Measurements from ENCODE around the gene ZBTB2. TPM values are rescaled to one million over a fixed set of nuclear protein-coding genes. Genes with fewer than 3 reads are reported as not detected.
A peak's percentile ranks its signal among the peaks of the same experiment; 100 is the strongest.

Gene ZBTB2
- total RNA-seq, 4 donors from 2014 or later = 7.1 to 16.3 (median 11.5) TPM

DNA sequence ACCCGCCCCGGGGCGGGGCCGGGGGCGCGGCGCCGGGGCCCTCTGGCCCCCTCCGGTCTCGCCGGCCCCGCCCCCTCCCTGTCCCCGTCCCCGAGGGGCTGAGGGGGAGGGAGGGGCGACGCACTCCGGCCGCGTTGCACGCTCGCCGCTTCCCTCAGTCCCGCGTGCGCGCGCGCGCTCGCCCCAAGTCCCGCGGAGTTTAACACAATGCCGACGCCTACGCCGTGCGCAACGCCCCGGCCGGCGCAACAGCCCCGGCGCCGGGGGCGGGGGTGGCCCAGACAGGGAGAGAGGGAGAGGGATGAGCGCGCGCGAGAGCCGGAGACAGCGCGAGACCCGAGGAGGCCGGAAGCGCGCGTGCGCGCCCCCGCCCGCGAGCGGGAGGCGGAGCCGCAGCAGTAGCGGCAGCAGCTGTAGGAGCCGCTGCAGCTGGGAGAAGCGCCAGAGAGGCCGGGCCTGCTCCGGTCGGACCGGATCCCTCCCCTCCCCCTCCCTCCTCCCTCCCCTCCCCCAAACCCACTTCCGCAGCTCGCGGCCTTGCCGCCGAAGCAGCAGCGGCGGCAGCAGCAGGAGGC lies 996 bp downstream of the ZBTB2 start:
- TF ChIP-seq POLR2A (IDR thresholded peaks at IDR 0.05; ENCODE audit: low read depth) (peak; percentile 51), POLR2AphosphoS5 (IDR thresholded peaks at IDR 0.05) (peak; percentile 93), EP300 (IDR thresholded peaks at IDR 0.05) (no peak)
- TF ChIP-seq, protein P1, sequence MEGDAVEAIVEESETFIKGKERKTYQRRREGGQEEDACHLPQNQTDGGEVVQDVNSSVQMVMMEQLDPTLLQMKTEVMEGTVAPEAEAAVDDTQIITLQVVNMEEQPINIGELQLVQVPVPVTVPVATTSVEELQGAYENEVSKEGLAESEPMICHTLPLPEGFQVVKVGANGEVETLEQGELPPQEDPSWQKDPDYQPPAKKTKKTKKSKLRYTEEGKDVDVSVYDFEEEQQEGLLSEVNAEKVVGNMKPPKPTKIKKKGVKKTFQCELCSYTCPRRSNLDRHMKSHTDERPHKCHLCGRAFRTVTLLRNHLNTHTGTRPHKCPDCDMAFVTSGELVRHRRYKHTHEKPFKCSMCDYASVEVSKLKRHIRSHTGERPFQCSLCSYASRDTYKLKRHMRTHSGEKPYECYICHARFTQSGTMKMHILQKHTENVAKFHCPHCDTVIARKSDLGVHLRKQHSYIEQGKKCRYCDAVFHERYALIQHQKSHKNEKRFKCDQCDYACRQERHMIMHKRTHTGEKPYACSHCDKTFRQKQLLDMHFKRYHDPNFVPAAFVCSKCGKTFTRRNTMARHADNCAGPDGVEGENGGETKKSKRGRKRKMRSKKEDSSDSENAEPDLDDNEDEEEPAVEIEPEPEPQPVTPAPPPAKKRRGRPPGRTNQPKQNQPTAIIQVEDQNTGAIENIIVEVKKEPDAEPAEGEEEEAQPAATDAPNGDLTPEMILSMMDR (IDR thresholded peaks at IDR 0.05) = no peak
- WGBS = no CpG with 5 or more reads among the region's 79 CpGs
- Histone ChIP-seq H3K27ac (replicated peaks in 1 of 4) (peak overlapping the region; percentile 99 to 100 (median 100)), H3K4me1 (peaks cover 50 to 60% (median 55%) of the 10 kb centered on the region in 4 donors), H3K36me3 (no peaks in the 10 kb centered on the region), H3K9me3 (no peaks in the 10 kb centered on the region), H3K27me3 (peaks cover 0 to 6% (median 0%) of the 10 kb centered on the region in 4 donors), H3K4me3 (peak overlapping the region; percentile 76 to 99 (median 94))
- peak; percentile 98 for DNase-seq (ENCODE audit: extremely low spot score)
- intact Hi-C loops (cut with DNase I) = no loop called here

DNA sequence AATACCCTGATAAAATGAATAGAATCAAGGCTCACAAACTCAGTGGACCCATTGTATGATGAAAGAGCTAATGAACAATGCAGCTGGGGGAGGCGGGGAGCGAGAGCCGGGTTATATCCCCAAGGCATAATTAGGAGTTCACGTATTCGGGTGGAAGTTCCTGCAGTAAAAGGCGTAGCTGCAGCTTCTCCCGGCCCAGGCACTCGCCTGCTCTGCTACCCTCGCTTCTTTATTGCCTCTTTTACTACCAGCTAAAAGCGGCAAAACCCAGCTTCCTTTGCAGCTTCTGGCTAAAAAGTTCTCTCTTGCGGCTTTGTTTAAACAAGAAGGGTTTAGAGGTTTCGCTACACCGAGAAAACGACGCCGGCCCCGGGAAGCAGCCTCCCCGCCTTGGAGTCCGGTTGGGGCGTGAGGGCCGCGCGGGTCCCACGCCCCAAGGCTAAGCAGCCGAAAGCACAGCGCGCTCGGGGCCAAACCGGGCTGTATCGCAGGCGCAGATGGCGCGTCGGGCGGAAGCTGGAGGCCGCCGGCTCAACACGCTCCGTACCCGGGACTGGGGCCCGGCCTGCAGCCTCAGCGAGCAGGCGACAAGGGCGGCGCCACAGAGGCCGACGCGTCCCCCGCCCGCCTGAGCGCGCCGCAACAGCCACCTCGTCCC lies 1.6 kb downstream of the ZBTB2 start:
- peaks cover 44 to 60% (median 50%) of the 10 kb centered on the region in 4 donors for H3K4me1 ChIP-seq
- TF ChIP-seq POLR2A (IDR thresholded peaks at IDR 0.05; ENCODE audit: low read depth) (peak; percentile 56), EP300 (IDR thresholded peaks at IDR 0.05) (no peak), POLR2AphosphoS5 (IDR thresholded peaks at IDR 0.05) (peak; percentile 19 to 84)
- peaks cover 0 to 6% (median 0%) of the 10 kb centered on the region in 4 donors for H3K27me3 ChIP-seq
- DNase-seq (ENCODE audit: extremely low spot score) = no peak
- WGBS = 0% methylated on average over 14 of the region's 54 CpGs
- intact Hi-C loops (cut with DNase I) = no loop called here
- peak overlapping the region; percentile 76 to 99 (median 94) for H3K4me3 ChIP-seq
- H3K9me3 ChIP-seq = no peaks in the 10 kb centered on the region
- no peaks in the 10 kb centered on the region for H3K36me3 ChIP-seq
- H3K27ac ChIP-seq (replicated peaks in 1 of 4) = peak overlapping the region; percentile 99 to 100 (median 100)

DNA sequence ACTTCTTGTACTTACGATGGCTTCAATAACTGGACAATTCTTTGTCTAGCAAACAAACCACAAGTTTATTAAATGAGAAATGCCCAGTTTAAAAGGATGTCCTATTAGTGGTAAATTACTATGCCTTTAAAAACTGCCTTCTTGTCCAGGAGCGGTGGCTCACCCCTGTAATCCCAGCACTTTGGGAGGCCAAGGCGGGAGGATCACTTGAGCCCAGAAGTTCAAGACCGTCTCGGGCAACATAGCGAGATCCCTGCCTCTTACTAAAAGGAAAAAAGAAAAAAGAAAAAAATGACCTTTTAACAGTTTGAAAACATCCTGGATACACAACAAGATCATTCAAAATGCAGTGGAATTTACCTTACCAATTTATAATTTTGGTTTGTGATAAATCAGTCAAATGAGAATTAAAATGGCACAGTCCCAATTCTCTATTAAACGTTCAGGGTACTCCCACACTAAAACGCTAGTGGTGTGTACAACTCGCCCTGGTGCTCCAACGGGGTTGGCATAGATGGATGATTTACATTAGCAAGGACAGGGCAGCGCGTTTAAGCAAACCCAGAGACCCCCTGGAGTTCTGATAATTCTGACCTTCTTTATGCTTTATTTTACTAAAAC lies 2.3 kb downstream of the ZBTB2 start:
- H3K4me1 ChIP-seq = peaks cover 40 to 57% (median 45%) of the 10 kb centered on the region in 4 donors
- peak overlapping the region; percentile 76 to 99 (median 94) for H3K4me3 ChIP-seq
- WGBS = 22% methylated on average over 12 of the region's 12 CpGs
- intact Hi-C loops (cut with DNase I) = no loop called here
- no peaks in the 10 kb centered on the region for H3K9me3 ChIP-seq
- TF ChIP-seq POLR2AphosphoS5 (IDR thresholded peaks at IDR 0.05) (no peak), POLR2A (IDR thresholded peaks at IDR 0.05; ENCODE audit: low read depth) (no peak), EP300 (IDR thresholded peaks at IDR 0.05) (no peak)
- TF ChIP-seq, protein P1 (IDR thresholded peaks at IDR 0.05) = no peak
- peaks cover 0 to 6% (median 0%) of the 10 kb centered on the region in 4 donors for H3K27me3 ChIP-seq
- DNase-seq (ENCODE audit: extremely low spot score) = no peak
- H3K36me3 ChIP-seq = no peaks in the 10 kb centered on the region
- peak overlapping the region; percentile 99 to 100 (median 100) for H3K27ac ChIP-seq (replicated peaks in 1 of 4)

DNA sequence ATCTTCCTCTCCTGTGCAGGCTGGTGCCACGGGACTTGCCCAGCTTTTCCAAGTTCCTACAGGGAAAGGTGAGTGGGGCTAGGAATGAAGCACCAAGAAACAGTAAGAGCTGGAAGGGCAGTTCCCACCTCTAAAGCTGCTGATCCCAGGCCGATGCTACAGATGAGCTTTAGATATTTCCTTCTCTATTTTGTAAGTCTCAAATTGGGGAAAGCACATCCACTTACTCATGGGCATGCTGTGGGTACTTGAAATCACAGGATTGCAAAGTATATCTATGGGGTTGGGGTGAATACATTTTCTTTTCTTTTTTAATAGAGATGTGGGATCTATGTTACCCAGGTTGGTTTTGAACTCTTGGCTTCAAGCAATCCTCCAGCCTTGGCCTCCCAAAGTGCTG lies 3.1 kb downstream of the ZBTB2 start:
- WGBS = 83% methylated on average over 2 of the region's 2 CpGs

More for the DNA sequence above, 3.1 kb downstream of the ZBTB2 start:
- peaks cover 32 to 48% (median 37%) of the 10 kb centered on the region in 4 donors for H3K4me1 ChIP-seq
- no peak for DNase-seq (ENCODE audit: extremely low spot score)
- intact Hi-C loops (cut with DNase I) = no loop called here
- no peak overlapping the region for H3K4me3 ChIP-seq
- H3K27me3 ChIP-seq = peaks cover 0 to 6% (median 0%) of the 10 kb centered on the region in 4 donors
- TF ChIP-seq, protein P1 (IDR thresholded peaks at IDR 0.05) = no peak
- H3K27ac ChIP-seq (replicated peaks in 1 of 4) = peak overlapping the region; percentile 99 to 100 (median 100)
- H3K9me3 ChIP-seq = no peaks in the 10 kb centered on the region
- peaks cover 0 to 3% (median 0%) of the 10 kb centered on the region in 4 donors for H3K36me3 ChIP-seq

Measured in esophagus muscularis mucosa (tissue), 4 donors.